Left renal pelvis (tissue), 4 donors: ENCODE data around the gene MACROD2. TPM values are rescaled to one million over a fixed set of nuclear protein-coding genes. Genes with fewer than 3 reads are reported as not detected.

Source experiments
- DNase-seq, 4 donors: peaks; one replicate each; pipeline ENCODE4 v3.0.0-alpha.2; 2013; ENCODE audit warnings: low read depth in 4 of 4, low spot score in 3 of 4
- polyA plus RNA-seq, 4 donors: library from polyadenylated mRNA; unstranded; fragments of 120-200 nt; gene quantifications; one replicate each; pipeline ENCODE4 v1.2.1, GENCODE V29; 2013; ENCODE audit not compliant: insufficient read length in 4 of 4

The MACROD2 gene
- polyA plus RNA-seq, 4 donors = 7.0 to 17.8 (median 12.7) TPM

GRCh38 chr20:15866916-15867730 lies 1871.8 kb downstream of the MACROD2 start:
- peak in 3 of 4 donors; percentile 32 to 36 (median 36) for DNase-seq

GRCh38 chr20:15867899-15868298 lies 1872.6 kb downstream of the MACROD2 start:
- no peak for DNase-seq

GRCh38 chr20:15875446-15875845 lies 1880.1 kb downstream of the MACROD2 start:
- peak in 3 of 4 donors; percentile 52 to 63 (median 58) for DNase-seq

GRCh38 chr20:15882553-15882952 lies 1887.2 kb downstream of the MACROD2 start:
- DNase-seq = no peak

GRCh38 chr20:15886250-15886649 lies 1890.9 kb downstream of the MACROD2 start:
- DNase-seq = no peak

- DNase-seq = no peak
Measured at GRCh38 chr20:15887387-15887786, 1892.1 kb downstream of the MACROD2 start.

GRCh38 chr20:15889061-15889460 lies 1893.7 kb downstream of the MACROD2 start:
- no peak for DNase-seq

GRCh38 chr20:15889514-15890256 lies 1894.4 kb downstream of the MACROD2 start:
- DNase-seq = no peak

- DNase-seq = no peak
Measured at GRCh38 chr20:15890407-15890982, 1895.2 kb downstream of the MACROD2 start.

- no peak for DNase-seq
Measured at GRCh38 chr20:15895126-15895525, 1899.8 kb downstream of the MACROD2 start.

- no peak for DNase-seq
Measured at GRCh38 chr20:15895560-15896084, 1900.3 kb downstream of the MACROD2 start.

- no peak for DNase-seq
Measured at GRCh38 chr20:15899967-15900366, 1904.7 kb downstream of the MACROD2 start.

- no peak for DNase-seq
Measured at GRCh38 chr20:15900443-15900842, 1905.1 kb downstream of the MACROD2 start.

- DNase-seq = no peak
Measured at GRCh38 chr20:15902493-15902892, 1907.2 kb downstream of the MACROD2 start.

GRCh38 chr20:15905661-15906060 lies 1910.3 kb downstream of the MACROD2 start:
- no peak for DNase-seq

- no peak for DNase-seq
Measured at GRCh38 chr20:15909995-15910394, 1914.7 kb downstream of the MACROD2 start.

- no peak for DNase-seq
Measured at GRCh38 chr20:15911581-15911980, 1916.3 kb downstream of the MACROD2 start.

GRCh38 chr20:15913391-15914025 lies 1918.2 kb downstream of the MACROD2 start:
- peak; percentile 52 to 60 (median 56) for DNase-seq

GRCh38 chr20:15916623-15917022 lies 1921.3 kb downstream of the MACROD2 start:
- no peak for DNase-seq

GRCh38 chr20:15917283-15917682 lies 1922.0 kb downstream of the MACROD2 start:
- no peak for DNase-seq

GRCh38 chr20:15918631-15919030 lies 1923.3 kb downstream of the MACROD2 start:
- no peak for DNase-seq
